OCI-LY3 (cell line): ENCODE data around the gene DDX49.
A peak's percentile ranks its signal among the peaks of the same experiment; 100 is the strongest.

ENCODE experiments used
- H2AFZ ChIP-seq: fragments of 200-600, 300-600 bp; shearing (Covaris generic); 2 replicates; pipeline ENCODE4 v1.6.0; 2014; ENCODE audit warnings: antibody characterized with exemption, low read depth, low read length
- H3K27ac ChIP-seq: fragments of 200-600, 300-600 bp; sonication (generic); 2 replicates; pipeline ENCODE4 v1.5.1; 2014; ENCODE audit warnings: mild to moderate bottlenecking, low read length, moderate library complexity, mixed read lengths
- H3K27me3 ChIP-seq: fragments of 200-600, 300-600 bp; sonication (generic); 2 replicates; pipeline ENCODE4 v1.6.1; 2014; ENCODE audit warnings: low read depth, low read length, mixed read lengths
- H3K36me3 ChIP-seq: fragments of 200-600, 300-600 bp; sonication (generic); replicated peaks from 2 replicates; pipeline ENCODE3; 2014; ENCODE audit warnings: low read depth, low read length, mixed read lengths
- H3K4me1 ChIP-seq: fragments of 300-600, 200-600 bp; sonication (generic); 2 replicates; pipeline ENCODE4 v1.6.1; 2014; ENCODE audit warnings: low read length, mixed read lengths
- H3K4me2 ChIP-seq: fragments of 200-600, 300-600 bp; sonication (generic); 2 replicates; pipeline ENCODE4 v1.6.1; 2014; ENCODE audit warnings: low read length, mixed read lengths
- H3K4me3 ChIP-seq: fragments of 300-600, 200-600 bp; sonication (generic); 2 replicates; pipeline ENCODE4 v1.5.1; 2014; ENCODE audit warnings: antibody characterized with exemption, mild to moderate bottlenecking, low read length, moderate library complexity
- H3K79me2 ChIP-seq: fragments of 300-600, 200-600 bp; shearing (Covaris generic); 2 replicates; pipeline ENCODE4 v1.6.1; 2014; ENCODE audit warnings: mild to moderate bottlenecking, low read length, mixed read lengths
- H3K9ac ChIP-seq: fragments of 300-600, 200-600 bp; shearing (Covaris generic); 2 replicates; pipeline ENCODE4 v1.6.0; 2014; ENCODE audit warnings: mild to moderate bottlenecking, low read length, moderate library complexity
- H3K9me3 ChIP-seq: fragments of 200-600, 300-600 bp; shearing (Covaris generic); 2 replicates; pipeline ENCODE4 v1.6.1; 2014; ENCODE audit warnings: low read length, mixed read lengths; ENCODE audit not compliant: insufficient read depth
- H4K20me1 ChIP-seq: fragments of 200-600, 300-600 bp; sonication (generic); 2 replicates; pipeline ENCODE4 v1.6.1; 2016; ENCODE audit warnings: low read length, mixed read lengths; ENCODE audit not compliant: insufficient read depth
- CTCF ChIP-seq: fragments of 200-600, 300-600 bp; sonication (generic); IDR thresholded peaks from 2 replicates; pipeline ENCODE4 v1.5.1; 2014; ENCODE audit warnings: antibody characterized with exemption, low read length, low read depth
- EZH2phosphoT487 ChIP-seq: fragments of 200-600 bp; shearing (Covaris generic); IDR thresholded peaks from 2 replicates; pipeline ENCODE4 v1.6.1; 2018; ENCODE audit warnings: antibody characterized with exemption, mixed run types, low read depth

DDX49 gene

GRCh38 chr19:18940769-18941627, 21.5 kb downstream of the DDX49 start, which contains the start of gene HOMER3:
TSS of gene HOMER3 (minus strand) at chr19:18941217. CDS start at chr19:18938982, 2,235 bp downstream.
- Histone ChIP-seq H2AFZ (peak within 1 kb of the TSS; percentile 82), H3K27me3 (peaks cover 7% of the 10 kb centered on the region), H3K27ac (no peak within 1 kb of the TSS), H4K20me1 (no peaks in the 10 kb centered on the region), H3K9ac (peak within 1 kb of the TSS; percentile 63), H3K4me3 (peak within 1 kb of the TSS; percentile 78), H3K4me1 (peaks cover 12% of the 10 kb centered on the region; the same call in 1 of the 2 replicates), H3K9me3 (no peaks in the 10 kb centered on the region), H3K4me2 (peak within 1 kb of the TSS; percentile 79), H3K79me2 (no peaks in the 10 kb centered on the region), H3K36me3 (no peaks in the 10 kb centered on the region)
- no peak for TF ChIP-seq CTCF
- no peak for TF ChIP-seq EZH2phosphoT487

GRCh38 chr19:18941628-18942354, 22.3 kb downstream of the DDX49 start:
- Histone ChIP-seq H3K4me3 (peak overlapping the region; percentile 71), H3K27ac (no peak overlapping the region), H3K79me2 (no peaks in the 10 kb centered on the region), H3K4me1 (peaks cover 12% of the 10 kb centered on the region; the same call in 1 of the 2 replicates), H3K27me3 (peaks cover 10% of the 10 kb centered on the region), H3K4me2 (peak overlapping the region; percentile 74), H3K36me3 (no peaks in the 10 kb centered on the region), H2AFZ (peak overlapping the region; percentile 82), H3K9ac (peak overlapping the region; percentile 25; the same call in 1 of the 2 replicates), H4K20me1 (no peaks in the 10 kb centered on the region), H3K9me3 (no peaks in the 10 kb centered on the region)
- no peak for TF ChIP-seq EZH2phosphoT487
- TF ChIP-seq CTCF: no peak

- Histone ChIP-seq H4K20me1 (no peaks in the 10 kb centered on the region), H3K9ac (no peak overlapping the region), H3K36me3 (no peaks in the 10 kb centered on the region), H3K4me3 (no peak overlapping the region), H3K27ac (no peak overlapping the region), H3K27me3 (peaks cover 10% of the 10 kb centered on the region), H3K79me2 (no peaks in the 10 kb centered on the region), H3K9me3 (no peaks in the 10 kb centered on the region), H3K4me1 (peaks cover 12% of the 10 kb centered on the region; the same call in 1 of the 2 replicates), H2AFZ (no peak overlapping the region), H3K4me2 (no peak overlapping the region)
- TF ChIP-seq EZH2phosphoT487 (no peak), CTCF (no peak)
Observed at GRCh38 chr19:18942692-18943091, 23.2 kb downstream of the DDX49 start.

DNA sequence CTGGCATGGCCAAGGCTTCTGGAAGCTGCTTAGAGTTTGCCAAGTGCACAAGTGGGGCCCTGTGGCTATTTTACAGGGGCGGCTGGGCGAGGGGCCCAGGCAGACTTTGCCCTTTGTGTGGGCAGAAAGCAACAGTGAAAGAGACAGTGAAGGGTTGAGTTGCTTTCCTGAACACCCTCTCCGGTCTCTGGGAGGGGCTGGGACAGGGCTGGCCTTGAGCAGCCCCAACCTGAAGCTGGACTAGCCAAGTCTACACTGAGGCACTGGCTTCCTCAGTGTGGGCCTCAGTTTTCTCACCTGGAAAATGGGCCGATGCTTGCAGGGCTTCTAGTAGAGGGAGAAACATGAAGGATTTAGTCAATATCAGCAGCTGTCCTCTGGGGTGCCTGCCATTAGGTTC, 23.9 kb downstream of the DDX49 start:
- no peaks in the 10 kb centered on the region for H3K36me3 ChIP-seq
- TF ChIP-seq EZH2phosphoT487 (no peak), CTCF (no peak)
- H3K4me2 ChIP-seq: no peak overlapping the region
- no peak overlapping the region for H3K4me3 ChIP-seq
- no peak overlapping the region for H3K27ac ChIP-seq
- H3K27me3 ChIP-seq: peaks cover 10% of the 10 kb centered on the region
- H3K9ac ChIP-seq: no peak overlapping the region
- no peaks in the 10 kb centered on the region for H3K9me3 ChIP-seq
- H4K20me1 ChIP-seq: no peaks in the 10 kb centered on the region
- H3K4me1 ChIP-seq: peaks cover 12% of the 10 kb centered on the region; the same call in 1 of the 2 replicates
- H3K79me2 ChIP-seq: no peaks in the 10 kb centered on the region
- H2AFZ ChIP-seq: no peak overlapping the region
